IgD-negative memory B cell (primary cell): Measurements from ENCODE around the gene LRRC3C. TPM values are rescaled to one million over a fixed set of nuclear protein-coding genes. Genes with fewer than 3 reads are reported as not detected.

ENCODE experiments used
- H3K27ac Mint-ChIP-seq, 3 donors: one replicate each; pipeline ENCODE4 v1.8.0; 2020 to 2022; ENCODE audit warnings: mild to moderate bottlenecking in 3 of 3, mixed read lengths in 3 of 3, moderate library complexity in 1 of 3
- H3K27me3 Mint-ChIP-seq: one replicate; pipeline ENCODE4 v1.8.0; 2021; ENCODE audit warnings: mixed read lengths
- H3K36me3 Mint-ChIP-seq: one replicate; pipeline ENCODE4 v1.8.0; 2020; ENCODE audit warnings: mild to moderate bottlenecking, mixed read lengths
- H3K4me1 Mint-ChIP-seq, 3 donors: one replicate each; pipeline ENCODE4 v1.8.0; 2020 to 2022; ENCODE audit warnings: mixed read lengths in 3 of 3, mild to moderate bottlenecking in 1 of 3
- H3K4me3 Mint-ChIP-seq, 4 donors: one replicate each; pipeline ENCODE4 v1.8.0; 2020 to 2022; ENCODE audit warnings: mild to moderate bottlenecking in 4 of 4, mixed read lengths in 4 of 4, moderate library complexity in 3 of 4
- H3K9me3 Mint-ChIP-seq, 3 donors: one replicate each; pipeline ENCODE4 v1.8.0; 2020 to 2021; ENCODE audit warnings: mixed read lengths in 3 of 3, mild to moderate bottlenecking in 1 of 3
- polyA plus RNA-seq: library from polyadenylated mRNA; unstranded; fragments of 300-500 nt; fragmentation: Illumina TruSeq; gene quantifications from one replicate; pipeline ENCODE4 v1.2.3, GENCODE V29; 2021

The LRRC3C gene
- polyA plus RNA-seq, 1 donor from 2014 or later = not detected

DNA sequence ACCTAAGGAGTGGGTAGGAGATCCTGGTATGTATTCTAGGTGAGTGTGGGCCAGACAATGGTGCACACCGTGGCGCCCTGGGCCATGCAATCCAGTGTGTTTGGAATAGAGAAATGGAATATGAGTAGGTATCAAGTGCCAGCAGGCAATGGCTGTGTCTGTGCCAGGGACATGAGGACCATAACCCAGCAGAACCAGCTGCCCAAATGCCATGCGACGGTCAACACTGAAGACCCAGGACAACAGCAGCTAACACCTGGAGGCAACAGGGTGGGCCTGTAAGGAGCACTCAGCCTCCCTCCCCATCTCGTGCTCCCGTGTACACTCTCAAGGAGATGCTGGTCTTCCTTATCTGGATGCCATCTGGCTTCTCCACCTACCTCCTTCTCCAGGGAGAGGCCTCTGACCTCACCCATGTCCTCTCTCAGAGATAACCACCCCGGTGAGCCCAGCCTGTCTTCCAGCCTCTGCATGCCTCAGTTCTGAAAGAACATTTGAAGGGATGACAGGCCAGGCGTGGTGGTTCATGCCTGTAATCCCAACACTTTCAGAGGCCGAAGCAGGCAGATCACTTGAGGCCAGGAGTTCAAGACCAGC lies 8.3 kb upstream of the LRRC3C start:
- Mint-ChIP-seq H3K4me1 (peaks cover 39 to 48% (median 39%) of the 10 kb centered on the region in 3 donors), H3K4me3 (no peak overlapping the region), H3K27ac (peak overlapping the region in 1 of 3 donors; percentile 39), H3K36me3 (peaks cover 17% of the 10 kb centered on the region), H3K9me3 (no peaks in the 10 kb centered on the region), H3K27me3 (no peaks in the 10 kb centered on the region)

DNA sequence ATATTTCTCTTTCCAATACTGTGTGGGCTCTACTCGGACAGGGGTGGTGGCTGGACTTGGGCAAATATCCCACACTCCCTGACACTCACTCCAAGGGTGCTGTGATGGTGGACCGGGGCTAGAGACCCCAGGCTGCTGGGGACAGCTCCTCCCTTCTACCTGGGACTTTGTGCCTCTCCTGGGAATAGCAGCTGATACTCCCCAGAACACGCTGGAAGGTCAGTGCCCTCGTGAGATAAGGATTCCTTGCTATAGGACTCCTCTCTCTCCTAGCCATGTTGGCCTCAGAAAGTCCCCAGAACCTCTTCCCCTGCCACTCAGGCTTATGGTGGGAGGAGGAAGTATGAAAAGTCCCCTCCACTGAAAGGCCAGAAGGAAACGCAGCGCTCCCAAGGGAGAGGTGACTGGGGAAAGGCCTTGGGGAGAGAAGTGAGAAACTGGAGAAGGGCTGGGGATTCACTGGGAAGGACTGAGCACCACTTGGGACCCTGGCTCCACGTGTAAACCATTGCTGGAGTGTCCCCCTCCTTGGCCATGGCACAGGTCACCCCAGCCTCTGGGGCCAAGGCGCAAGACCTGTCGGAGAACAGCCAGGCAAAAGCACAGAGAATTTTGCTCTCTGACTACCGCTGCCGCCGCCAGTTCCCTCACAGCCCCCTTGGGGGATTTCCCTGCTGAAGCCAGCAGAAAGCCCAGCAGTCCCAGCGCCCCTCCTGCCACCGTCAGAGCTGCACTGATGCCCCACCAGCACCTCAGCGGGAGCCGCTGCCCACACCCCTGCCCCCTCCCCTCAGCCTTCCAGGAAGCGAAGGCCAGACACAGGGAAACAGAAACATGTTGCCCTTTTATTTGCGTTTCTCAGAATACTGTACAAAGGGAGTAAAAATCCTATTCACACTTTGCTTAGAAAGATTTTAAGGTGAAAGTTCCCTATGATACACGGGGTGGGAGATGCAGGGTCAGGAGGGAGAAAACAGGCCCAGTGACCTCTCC lies 7.0 kb upstream of the LRRC3C start:
- no peaks in the 10 kb centered on the region for H3K9me3 Mint-ChIP-seq
- peak overlapping the region; percentile 70 to 89 (median 78) for H3K27ac Mint-ChIP-seq
- peaks cover 44 to 57% (median 47%) of the 10 kb centered on the region in 3 donors for H3K4me1 Mint-ChIP-seq
- H3K27me3 Mint-ChIP-seq = no peaks in the 10 kb centered on the region
- H3K4me3 Mint-ChIP-seq = peak overlapping the region in 3 of 4 donors; percentile 34 to 86 (median 71)
- peaks cover 17% of the 10 kb centered on the region for H3K36me3 Mint-ChIP-seq

DNA sequence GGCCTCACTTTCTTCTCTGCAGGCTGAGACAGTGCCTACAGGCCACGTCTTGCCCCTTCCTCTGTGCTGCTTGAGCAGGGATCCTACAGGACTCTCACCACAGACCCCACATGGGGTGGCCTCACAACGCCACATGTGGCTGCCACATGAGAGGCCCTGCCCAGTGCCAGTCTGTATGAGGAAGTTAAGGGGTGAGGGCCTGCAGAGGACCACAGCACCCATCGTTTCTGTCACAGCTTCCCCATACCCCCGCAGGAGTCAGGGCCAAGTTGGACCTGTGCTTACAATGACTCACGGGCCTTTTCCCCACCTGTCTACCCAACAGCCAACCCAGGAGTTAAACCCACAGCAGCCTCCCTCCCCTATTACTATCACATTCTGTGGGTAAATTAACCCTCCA lies 6.2 kb upstream of the LRRC3C start:
- H3K4me3 Mint-ChIP-seq = peak overlapping the region; percentile 21 to 86 (median 47)

DNA sequence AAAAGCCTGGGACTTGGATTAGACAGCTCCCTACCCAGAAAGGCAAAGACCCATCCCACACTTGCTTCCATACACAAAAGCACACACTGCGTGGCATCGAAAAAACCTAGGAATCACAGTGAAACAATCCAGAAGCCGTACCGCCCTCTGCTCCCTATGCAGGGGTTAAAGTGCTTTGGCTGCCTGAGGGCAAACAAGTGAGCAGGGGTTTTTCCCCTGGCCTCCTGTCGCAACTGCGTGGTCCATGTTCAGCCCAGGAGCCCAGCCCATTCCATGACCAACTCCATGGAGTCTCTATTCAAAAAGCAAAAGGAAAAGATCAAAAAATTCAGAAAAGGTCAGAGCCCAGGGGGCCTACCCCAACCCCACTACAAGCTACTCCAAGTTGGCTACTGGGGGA lies 5.5 kb upstream of the LRRC3C start:
- Mint-ChIP-seq H3K4me1 (peaks cover 44 to 58% (median 45%) of the 10 kb centered on the region in 3 donors), H3K36me3 (peaks cover 11% of the 10 kb centered on the region), H3K4me3 (peak overlapping the region in 2 of 4 donors; percentile 28 to 34), H3K9me3 (no peaks in the 10 kb centered on the region), H3K27ac (peak overlapping the region in 1 of 3 donors; percentile 43), H3K27me3 (no peaks in the 10 kb centered on the region)

More for the DNA sequence above, 6.2 kb upstream of the LRRC3C start:
- Mint-ChIP-seq H3K4me1 (peaks cover 47 to 64% (median 50%) of the 10 kb centered on the region in 3 donors), H3K9me3 (no peaks in the 10 kb centered on the region), H3K36me3 (peaks cover 17% of the 10 kb centered on the region), H3K27me3 (no peaks in the 10 kb centered on the region), H3K27ac (peak overlapping the region; percentile 26 to 90 (median 78))

DNA sequence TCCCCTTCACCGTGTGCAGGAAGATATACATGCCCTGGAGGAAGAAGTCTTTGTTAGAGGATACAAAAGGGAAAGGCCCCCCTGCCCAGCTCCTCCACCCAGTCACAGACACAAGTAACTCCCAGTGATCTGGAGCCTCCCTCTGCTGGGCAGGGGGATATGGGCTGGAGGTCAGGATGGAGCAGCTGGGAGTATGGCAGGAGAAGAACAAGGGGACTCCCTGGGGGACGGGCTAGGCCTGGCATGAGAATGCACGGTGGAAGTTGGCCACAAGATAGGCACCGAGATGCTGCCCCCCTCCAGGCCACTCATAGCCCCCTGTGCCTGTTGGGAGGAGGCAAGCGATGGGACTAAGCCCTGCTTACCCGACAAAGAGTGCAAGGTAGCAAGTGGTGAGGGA lies 4.3 kb upstream of the LRRC3C start:
- peaks cover 10% of the 10 kb centered on the region for H3K36me3 Mint-ChIP-seq
- H3K27me3 Mint-ChIP-seq = no peaks in the 10 kb centered on the region
- H3K4me1 Mint-ChIP-seq = peaks cover 36 to 55% (median 39%) of the 10 kb centered on the region in 3 donors
- H3K9me3 Mint-ChIP-seq = no peaks in the 10 kb centered on the region
- peak overlapping the region in 1 of 4 donors; percentile 32 for H3K4me3 Mint-ChIP-seq
- H3K27ac Mint-ChIP-seq = peak overlapping the region in 1 of 3 donors; percentile 53

DNA sequence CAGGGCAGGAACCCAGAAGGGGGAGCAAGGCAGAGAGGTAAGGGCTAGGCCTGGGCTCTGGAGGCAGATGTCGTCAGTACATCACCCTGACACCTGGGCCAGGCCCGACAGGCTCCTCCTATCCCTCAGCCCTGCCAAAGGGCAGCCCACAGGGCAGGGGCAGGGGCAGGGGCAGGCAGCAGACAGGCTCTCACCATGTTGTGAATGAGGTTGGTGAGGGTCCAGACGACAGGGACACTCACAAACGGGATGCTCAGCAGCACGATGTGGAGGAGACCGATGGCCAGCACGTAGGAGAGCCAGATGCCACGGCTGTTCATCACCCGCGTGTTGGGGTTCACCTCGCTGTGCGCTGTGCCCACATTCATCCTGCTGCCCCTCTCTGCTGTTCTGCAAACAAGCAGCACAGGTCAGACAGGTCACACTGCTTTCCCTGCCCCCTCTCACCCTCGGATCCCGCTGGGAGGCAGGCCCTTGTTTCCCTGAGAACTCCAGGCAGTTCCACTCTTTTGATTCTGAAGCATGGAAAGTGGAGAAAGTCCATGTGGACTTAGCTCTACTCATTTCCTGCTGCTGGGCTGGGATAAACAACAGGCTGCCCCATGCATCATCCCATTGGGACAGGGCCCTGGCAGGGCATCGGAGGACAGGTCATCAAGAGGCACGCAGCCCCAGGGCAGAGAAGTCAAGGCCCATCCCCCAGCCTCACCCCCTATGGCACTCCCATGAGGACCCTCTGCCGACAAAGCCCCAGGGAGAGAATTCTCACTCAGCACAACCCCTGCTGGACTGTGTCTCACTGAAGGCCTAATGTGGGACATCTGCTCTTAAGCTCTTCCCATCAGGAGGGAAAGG lies 3.5 kb upstream of the LRRC3C start:
- peak overlapping the region in 3 of 4 donors; percentile 47 to 93 (median 73) for H3K4me3 Mint-ChIP-seq
- peaks cover 33 to 52% (median 37%) of the 10 kb centered on the region in 3 donors for H3K4me1 Mint-ChIP-seq
- no peaks in the 10 kb centered on the region for H3K9me3 Mint-ChIP-seq
- peaks cover 7% of the 10 kb centered on the region for H3K36me3 Mint-ChIP-seq
- peak overlapping the region; percentile 67 to 93 (median 76) for H3K27ac Mint-ChIP-seq
- no peaks in the 10 kb centered on the region for H3K27me3 Mint-ChIP-seq

DNA sequence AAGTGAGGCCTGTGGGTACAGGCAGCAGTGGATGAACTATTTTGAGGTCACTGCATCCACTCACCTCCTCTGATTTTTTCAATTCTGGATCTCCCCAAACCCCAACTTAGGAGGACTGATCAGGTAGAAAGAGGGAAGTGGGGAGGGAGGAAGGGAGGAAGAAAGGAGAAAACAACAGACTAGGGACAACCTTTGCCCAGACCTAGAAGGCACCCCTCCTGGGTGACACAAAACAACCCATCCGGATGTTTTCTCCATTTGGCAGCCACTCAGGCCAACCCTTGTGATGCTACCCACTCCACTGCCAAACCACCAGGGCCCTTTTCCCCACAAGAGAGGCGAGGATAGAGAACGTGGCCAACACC lies 2.9 kb upstream of the LRRC3C start:
- H3K4me1 Mint-ChIP-seq = peaks cover 33 to 52% (median 42%) of the 10 kb centered on the region in 3 donors
- peaks cover 7% of the 10 kb centered on the region for H3K36me3 Mint-ChIP-seq
- peak overlapping the region in 2 of 4 donors; percentile 47 to 93 for H3K4me3 Mint-ChIP-seq

DNA sequence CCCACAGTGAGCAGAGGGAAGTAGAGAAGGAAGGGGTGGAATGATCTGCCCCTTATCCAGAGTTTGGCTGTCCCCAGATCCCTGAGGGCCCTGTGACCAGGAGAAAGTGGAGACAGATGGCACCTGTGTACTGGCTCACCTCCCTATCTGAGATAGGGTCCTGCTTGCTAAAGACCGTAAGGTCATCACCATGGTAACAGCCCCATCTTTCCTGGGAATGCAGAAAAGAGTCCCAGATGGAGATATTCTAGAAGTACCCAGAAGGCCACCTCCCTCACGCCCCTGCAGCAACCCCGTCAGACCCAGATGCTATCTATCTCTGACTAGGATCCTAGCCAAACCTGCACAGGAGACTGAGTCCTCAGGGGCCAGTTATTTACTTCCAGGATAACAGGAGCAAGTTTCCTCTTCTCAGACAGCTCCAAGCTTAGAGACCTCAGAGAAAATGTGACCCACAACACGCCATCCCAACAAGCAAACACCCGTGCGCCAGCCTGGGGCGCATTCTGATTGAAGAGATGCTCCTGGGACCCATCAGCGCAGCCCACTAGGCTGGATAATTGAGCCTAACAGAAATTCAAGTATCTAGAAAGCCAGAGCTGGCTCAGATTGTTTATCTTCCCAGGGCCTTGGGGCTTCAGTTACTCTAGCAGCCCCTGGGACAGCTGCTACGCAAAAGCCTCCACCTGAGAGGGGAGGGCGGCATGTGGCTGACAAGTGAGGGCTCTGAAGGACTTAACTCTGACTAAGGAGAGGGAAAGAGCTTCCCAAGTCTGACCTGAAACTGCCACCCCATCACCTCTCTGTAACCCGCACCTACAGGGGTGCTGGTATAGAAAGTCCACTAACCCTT lies 2.0 kb upstream of the LRRC3C start:
- H3K9me3 Mint-ChIP-seq = no peaks in the 10 kb centered on the region
- H3K4me1 Mint-ChIP-seq = peaks cover 29 to 46% (median 37%) of the 10 kb centered on the region in 3 donors
- no peaks in the 10 kb centered on the region for H3K27me3 Mint-ChIP-seq
- H3K27ac Mint-ChIP-seq = peak overlapping the region; percentile 14 to 68 (median 67)
- peak overlapping the region; percentile 90 to 98 (median 95) for H3K4me3 Mint-ChIP-seq
- peaks cover 2% of the 10 kb centered on the region for H3K36me3 Mint-ChIP-seq

More for the DNA sequence above, 2.9 kb upstream of the LRRC3C start:
- Mint-ChIP-seq H3K27me3 (no peaks in the 10 kb centered on the region), H3K27ac (peak overlapping the region; percentile 67 to 93 (median 76)), H3K9me3 (no peaks in the 10 kb centered on the region)

DNA sequence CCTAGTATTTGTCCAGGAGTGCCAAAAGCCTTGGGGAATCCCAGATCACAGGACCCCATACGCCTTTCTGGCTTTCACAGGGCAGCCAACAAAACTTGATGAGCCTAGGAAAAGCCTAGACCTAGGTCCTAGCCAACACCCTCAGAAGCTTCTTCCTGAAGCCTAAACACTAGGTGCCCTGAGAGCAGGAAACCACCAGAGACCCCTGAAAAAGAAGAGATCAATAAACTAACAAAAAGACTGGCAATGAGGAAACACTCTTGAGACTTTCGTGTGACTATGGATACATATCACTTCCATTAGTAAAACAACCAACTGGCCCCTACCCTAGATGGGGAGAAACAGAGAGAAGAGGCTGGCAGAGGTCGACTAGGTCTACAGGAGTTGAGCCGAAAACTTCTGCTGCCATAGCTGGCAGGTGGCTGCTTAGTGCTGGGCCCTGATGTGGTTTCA lies 1.4 kb upstream of the LRRC3C start:
- H3K36me3 Mint-ChIP-seq = peaks cover 2% of the 10 kb centered on the region
- H3K4me3 Mint-ChIP-seq = peak overlapping the region; percentile 90 to 98 (median 95)
- peaks cover 23 to 40% (median 30%) of the 10 kb centered on the region in 3 donors for H3K4me1 Mint-ChIP-seq
- H3K27me3 Mint-ChIP-seq = no peaks in the 10 kb centered on the region
- H3K9me3 Mint-ChIP-seq = no peaks in the 10 kb centered on the region
- peak overlapping the region; percentile 14 to 86 (median 67) for H3K27ac Mint-ChIP-seq

DNA sequence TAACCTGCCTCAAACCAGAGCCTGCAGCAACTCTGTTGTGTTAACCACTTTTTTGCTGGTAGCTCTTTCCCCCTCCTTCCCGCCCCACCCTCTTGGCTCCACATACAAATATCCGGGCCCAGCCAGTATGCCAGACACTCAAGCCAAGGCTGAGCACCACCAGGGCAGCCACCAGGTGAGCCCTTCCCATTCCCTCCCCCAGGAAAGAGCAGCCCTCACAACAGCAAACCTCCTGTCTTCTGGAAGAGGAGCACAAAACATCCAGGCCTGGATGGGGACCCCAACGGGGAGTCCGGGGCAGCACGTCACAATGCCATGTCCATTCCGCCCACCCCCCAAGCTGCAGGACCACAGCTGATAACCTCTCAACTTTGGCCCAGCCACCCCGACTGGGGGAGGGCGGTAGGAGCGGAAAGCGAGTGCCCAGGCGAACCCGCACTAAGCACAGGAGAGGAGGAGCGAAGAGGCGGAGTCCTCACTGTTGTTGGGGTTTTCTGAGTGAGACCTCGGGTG lies 888 bp upstream of the LRRC3C start:
- Mint-ChIP-seq H3K27ac (peak overlapping the region; percentile 14 to 86 (median 67)), H3K4me3 (peak overlapping the region; percentile 90 to 98 (median 95)), H3K4me1 (peaks cover 18 to 35% (median 26%) of the 10 kb centered on the region in 3 donors), H3K36me3 (peaks cover under 1% of the 10 kb centered on the region), H3K9me3 (no peaks in the 10 kb centered on the region), H3K27me3 (no peaks in the 10 kb centered on the region)

DNA sequence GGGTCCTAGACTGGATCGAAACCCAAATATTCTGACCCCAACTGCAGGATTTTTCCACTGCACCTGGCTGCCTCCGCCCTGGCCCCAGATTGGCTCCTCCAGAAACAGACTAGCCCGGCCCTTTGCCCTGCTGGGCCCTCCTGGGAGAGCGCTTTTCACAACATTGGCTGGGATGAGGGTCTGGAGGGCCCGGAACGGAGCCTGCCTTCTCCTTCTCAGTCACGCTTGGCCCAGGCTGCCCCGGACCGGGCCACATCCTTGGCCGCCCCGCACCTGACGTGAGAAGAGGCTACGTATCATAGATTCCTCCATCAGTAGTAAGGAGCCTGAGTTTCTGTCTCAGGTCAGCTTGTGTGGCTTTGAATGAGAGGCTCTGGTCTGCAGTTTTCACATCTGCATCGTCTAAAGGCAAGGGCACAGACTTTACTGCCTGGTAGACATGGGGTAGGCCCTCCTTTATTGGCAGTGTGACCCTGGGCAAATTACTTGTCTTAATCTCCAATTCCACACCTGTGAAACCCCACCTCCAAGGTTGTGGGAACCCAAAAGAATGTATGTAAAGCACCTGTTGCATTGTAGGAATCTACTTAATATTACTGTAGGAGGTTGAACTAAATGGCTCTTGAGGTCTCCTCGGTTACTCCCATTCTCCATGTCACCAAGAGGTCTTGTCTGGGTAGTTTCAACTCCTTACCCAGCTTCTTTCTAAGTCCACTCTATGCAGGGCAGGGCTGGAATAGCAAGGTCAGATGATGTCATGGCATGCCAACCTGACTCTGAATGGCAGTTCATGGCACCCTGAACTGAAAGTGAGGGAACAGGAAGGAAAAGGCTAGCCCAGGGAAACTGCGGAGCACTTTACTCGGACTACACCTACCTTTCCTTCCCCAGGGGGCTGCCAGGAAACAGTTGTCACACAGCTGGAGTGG lies 661 bp downstream of the LRRC3C start:
- Mint-ChIP-seq H3K4me1 (peaks cover 13 to 31% (median 26%) of the 10 kb centered on the region in 3 donors), H3K4me3 (peak overlapping the region; percentile 90 to 98 (median 95)), H3K27ac (peak overlapping the region; percentile 83 to 94 (median 83)), H3K27me3 (no peaks in the 10 kb centered on the region), H3K9me3 (no peaks in the 10 kb centered on the region), H3K36me3 (no peaks in the 10 kb centered on the region)

DNA sequence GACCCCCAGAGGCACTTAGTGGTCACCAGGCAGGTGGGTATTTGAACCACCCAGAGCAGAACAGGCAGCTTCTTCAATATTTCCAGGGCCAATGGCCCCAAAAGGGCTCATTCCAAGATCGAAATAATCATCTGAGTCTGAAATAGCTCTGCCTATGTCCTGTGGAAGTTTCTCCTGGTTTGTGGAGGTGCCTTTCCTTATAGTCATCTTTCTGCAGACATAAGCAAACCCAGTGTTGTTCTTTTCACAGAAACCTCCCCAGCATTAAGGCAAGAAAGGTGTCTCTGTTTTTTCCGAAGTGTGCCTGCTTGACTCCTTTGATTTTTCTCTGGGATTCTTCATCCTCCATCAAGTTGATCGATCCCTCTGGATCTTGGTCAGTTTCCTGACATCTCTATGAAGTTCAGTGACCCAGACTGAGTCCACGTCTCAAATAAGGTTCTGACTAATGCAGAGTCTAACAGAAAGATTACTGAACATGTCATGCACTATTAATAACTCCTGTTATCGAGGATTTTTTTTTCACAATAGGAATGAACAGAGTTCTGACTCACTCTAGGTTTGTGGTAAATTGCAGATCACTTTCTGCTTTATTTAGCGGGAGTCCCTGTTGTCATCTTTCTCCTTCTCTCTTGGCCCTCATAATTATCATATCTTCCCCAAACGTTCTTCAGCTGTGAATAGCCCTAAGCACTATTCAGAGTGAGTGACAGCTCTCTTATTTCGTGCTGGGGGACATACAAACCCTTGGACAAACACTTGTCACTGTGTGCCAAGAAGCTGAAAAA lies 1.5 kb downstream of the LRRC3C start:
- no peaks in the 10 kb centered on the region for H3K9me3 Mint-ChIP-seq
- H3K4me3 Mint-ChIP-seq = peak overlapping the region in 1 of 4 donors; percentile 93
- H3K27ac Mint-ChIP-seq = peak overlapping the region in 1 of 3 donors; percentile 83
- H3K36me3 Mint-ChIP-seq = no peaks in the 10 kb centered on the region
- H3K27me3 Mint-ChIP-seq = no peaks in the 10 kb centered on the region
- peaks cover 13 to 32% (median 26%) of the 10 kb centered on the region in 3 donors for H3K4me1 Mint-ChIP-seq
